A549 treated with GW870086 at 1 μM for 4 hours (cell line): ENCODE results near the gene SRPK3. TPM values are rescaled to one million over a fixed set of nuclear protein-coding genes. Genes with fewer than 3 reads are reported as not detected.

Experiments used
- total RNA-seq: library from RNA; stranded (reverse); fragments of 200-300 nt; extraction: Qiagen RNA extraction; gene quantifications from 5 replicates; pipeline ENCODE4 v1.2.3, GENCODE V29; 2022; ENCODE audit warnings: low read depth

The SRPK3 gene, protein sequence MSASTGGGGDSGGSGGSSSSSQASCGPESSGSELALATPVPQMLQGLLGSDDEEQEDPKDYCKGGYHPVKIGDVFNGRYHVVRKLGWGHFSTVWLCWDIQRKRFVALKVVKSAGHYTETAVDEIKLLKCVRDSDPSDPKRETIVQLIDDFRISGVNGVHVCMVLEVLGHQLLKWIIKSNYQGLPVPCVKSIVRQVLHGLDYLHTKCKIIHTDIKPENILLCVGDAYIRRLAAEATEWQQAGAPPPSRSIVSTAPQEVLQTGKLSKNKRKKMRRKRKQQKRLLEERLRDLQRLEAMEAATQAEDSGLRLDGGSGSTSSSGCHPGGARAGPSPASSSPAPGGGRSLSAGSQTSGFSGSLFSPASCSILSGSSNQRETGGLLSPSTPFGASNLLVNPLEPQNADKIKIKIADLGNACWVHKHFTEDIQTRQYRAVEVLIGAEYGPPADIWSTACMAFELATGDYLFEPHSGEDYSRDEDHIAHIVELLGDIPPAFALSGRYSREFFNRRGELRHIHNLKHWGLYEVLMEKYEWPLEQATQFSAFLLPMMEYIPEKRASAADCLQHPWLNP
- total RNA-seq = not detected in 5 replicates

DNA sequence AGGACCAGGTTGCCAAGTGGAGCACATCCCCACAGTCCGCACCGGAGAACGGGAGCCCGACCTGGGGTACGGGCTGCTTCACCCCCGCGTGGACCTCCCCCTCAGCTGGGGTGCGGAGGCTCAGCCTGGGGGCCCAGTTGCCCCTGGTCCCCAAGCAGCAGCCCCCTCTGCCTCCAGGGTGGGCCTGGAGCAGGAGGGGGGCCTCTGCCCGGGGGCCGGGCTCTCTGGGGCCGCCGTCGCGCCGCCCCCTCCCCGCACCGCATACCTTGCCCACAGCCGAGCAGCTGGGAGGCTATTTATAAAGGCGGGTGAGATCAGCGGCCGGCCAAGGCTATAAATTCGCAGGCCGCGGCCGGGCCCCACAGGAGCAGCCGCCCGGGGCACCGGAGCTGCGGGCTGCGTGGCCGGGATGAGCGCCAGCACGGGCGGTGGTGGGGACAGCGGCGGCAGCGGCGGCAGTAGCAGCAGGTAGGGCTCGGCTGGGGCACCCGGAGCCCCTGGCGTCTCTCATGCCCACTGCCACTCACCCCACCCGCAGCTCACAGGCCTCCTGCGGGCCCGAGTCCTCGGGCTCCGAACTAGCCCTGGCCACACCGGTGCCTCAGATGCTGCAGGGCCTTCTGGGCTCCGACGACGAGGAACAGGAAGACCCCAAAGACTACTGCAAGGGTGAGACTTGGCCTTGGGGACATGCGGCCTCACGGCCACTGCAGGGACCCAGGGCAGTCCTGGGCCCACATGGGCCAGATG is at the start of gene SRPK3:
SRPK3 (plus strand) TSS at position 364 of the 750 bp plus-strand sequence; CDS start at position 410, 46 bp downstream.

DNA sequence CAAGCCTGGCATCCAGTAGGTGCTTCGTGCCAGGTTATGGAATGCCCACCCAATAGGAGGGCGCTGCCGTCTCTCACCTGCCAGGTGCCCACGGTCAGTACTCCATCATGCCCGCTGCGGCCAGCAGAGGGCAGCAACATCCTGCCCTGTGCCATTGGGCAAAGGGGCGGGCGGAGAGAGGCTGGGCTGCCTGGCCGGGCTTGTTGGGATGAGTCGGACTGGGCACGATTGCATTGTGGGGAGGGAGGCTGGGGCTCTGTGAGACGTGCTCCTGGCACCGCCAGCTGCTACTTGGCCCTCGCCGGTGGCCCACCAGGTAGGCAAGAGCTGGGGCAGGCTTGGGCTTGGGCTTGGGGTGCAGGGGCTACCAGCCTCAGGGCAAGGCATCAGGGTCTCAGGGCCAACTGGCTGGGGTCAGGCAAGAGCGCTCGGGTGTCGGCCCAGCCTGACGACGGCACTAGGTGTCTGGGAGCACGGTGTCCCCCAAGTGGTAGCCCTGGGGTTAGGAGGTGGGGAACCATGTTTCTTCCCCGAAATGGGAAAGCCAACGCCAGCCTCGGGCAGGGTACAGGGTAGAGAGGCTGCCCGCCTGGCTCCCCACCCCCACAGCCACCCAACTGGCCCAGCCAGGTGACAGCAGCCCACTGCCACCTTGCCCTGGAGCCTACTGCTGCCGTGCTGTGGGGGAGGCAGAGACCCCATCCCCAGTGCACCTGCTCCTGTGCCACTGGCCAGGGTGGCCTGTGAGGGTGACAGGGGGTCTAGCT is 16.7 kb upstream of the SRPK3 start, which contains the start of gene PLXNB3:
PLXNB3 (plus strand) TSS at position 261 of the 767 bp plus-strand sequence. CDS start 1,287 bp downstream, outside the sequence.

DNA sequence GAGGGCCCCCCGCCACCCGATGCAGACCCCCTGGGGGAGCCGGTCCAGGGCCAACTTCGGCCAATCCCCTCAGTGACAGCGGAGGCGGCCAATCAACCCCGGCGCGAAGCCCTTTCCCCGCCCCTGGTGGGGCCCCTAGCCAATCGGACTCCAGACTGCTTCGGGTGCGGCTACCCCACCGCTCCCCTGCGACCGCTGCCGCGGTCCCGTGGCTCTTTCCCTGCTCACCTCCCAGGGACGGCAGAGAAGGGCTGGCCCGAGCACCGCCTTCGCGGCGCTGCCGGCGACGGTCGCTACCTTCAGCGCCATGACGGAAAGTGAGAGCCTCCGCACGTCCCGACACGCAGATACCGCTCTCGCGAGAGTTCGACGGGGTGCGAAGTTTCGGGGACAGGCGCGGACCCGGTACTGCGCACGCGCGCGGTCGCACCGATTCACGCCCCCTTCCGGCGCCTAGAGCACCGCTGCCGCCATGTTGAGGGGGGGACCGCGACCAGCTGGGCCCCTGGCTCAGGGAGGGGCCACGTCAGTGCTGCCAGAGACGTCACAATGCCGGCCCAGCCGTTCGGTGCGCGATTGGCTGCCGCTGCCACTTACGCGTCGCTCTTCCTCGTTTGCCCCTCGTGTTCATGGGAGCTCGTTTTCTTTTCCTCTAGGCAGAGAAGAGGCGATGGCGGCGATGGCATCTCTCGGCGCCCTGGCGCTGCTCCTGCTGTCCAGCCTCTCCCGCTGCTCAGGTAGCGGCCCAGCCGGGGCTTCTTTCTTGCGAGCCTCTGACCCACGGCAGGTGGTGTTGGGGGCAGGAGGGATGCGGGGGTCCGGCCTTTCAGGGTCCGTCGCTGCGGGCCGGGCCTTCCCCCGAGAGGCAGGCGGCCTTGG is 13.4 kb downstream of the SRPK3 start, which contains the start of the genes IDH3G and SSR4:
IDH3G (minus strand) TSS at position 358 of the 879 bp plus-strand sequence; CDS start at position 309, 49 bp downstream.
SSR4 (plus strand) TSS at position 651 of the 879 bp plus-strand sequence; CDS start at position 671, 20 bp downstream.

DNA sequence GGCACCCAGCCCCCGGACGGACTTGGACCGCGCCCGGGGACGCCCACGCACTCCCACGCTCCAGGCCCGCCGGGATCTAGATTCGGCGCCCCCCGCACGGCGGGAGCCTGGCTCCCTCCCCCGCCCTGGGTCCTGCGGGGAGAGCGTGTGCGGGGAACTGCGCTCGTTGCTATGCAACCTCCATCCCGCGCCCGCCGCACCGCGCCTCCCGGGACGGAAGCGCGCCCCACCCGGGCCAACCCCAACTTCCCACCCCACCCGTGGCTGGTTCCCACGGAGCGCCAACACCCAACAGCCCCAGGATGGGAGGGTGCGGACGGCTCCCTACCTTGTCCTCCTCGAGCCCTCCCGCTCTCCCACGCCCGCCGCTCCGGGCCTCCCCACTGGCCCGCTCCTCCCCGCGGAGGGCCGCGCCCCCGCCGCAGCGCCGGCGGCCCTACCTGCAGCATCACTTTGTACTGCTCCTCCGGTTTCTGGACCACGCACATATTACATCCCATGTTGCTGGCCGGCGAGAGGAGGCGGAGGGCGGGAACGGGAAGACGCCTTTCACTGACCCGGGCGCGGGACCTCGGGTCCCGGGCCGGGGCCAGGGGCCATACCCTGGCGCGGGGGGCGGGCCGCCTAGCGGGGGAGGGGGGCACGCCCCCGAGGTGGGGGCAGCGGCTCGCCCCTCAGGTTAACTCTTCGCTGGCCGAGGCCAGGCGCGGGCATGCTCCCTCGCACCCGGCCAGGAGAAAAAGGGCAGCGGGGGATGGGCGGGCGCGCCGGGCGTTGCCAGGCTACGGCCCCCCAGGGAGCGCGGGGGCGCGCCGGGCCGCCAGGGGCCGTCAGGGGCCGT is 49.2 kb downstream of the SRPK3 start, which contains the start of gene PDZD4:
PDZD4 (minus strand) TSS at position 746 of the 841 bp plus-strand sequence; CDS start at position 500, 246 bp downstream.

Other genes starting within 250 kb of the SRPK3 start
- gene CCNQ, start 181.9 kb upstream of the SRPK3 start, total RNA-seq = 44.6 to 59.4 TPM (median 58.5 TPM) in 5 replicates
- 1.00 to 1.8 TPM (median 1.5 TPM) in 5 replicates for gene DUSP9, start 133.8 kb upstream of the SRPK3 start, total RNA-seq
- 0.13 to 0.31 TPM (median 0.24 TPM) in 4 of 5 replicates, not detected in the other for gene PNCK, start 107.2 kb upstream of the SRPK3 start, total RNA-seq
- 11.3 to 13.3 TPM (median 11.9 TPM) in 5 replicates for gene SLC6A8, start 93.1 kb upstream of the SRPK3 start, total RNA-seq
- 350 to 420 TPM (median 366 TPM) in 5 replicates for gene BCAP31, start 56.7 kb upstream of the SRPK3 start, total RNA-seq
- gene ABCD1, start 56.2 kb upstream of the SRPK3 start, total RNA-seq = 2.3 to 4.7 TPM (median 3.6 TPM) in 5 replicates
- 2.4 to 4.3 TPM (median 3.6 TPM) in 5 replicates for gene PLXNB3, start 16.8 kb upstream of the SRPK3 start, total RNA-seq
- gene IDH3G, start 13.3 kb downstream of the SRPK3 start, total RNA-seq = 58.5 to 62.8 TPM (median 59.4 TPM) in 5 replicates
- 399 to 451 TPM (median 405 TPM) in 5 replicates for gene SSR4, start 13.6 kb downstream of the SRPK3 start, total RNA-seq
- 2.2 to 4.1 TPM (median 3.4 TPM) in 5 replicates for gene PDZD4, start 49.5 kb downstream of the SRPK3 start, total RNA-seq
- gene L1CAM, start 105.1 kb downstream of the SRPK3 start, total RNA-seq = 16.7 to 20.3 TPM (median 17.5 TPM) in 5 replicates
- not detected in 5 replicates for gene AVPR2, start 123.6 kb downstream of the SRPK3 start, total RNA-seq
- 0.80 to 2.0 TPM (median 1.2 TPM) in 5 replicates for gene ARHGAP4, start 145.2 kb downstream of the SRPK3 start, total RNA-seq
- 194 to 251 TPM (median 220 TPM) in 5 replicates for gene NAA10, start 154.0 kb downstream of the SRPK3 start, total RNA-seq
- 0.09 to 0.29 TPM (median 0.14 TPM) in 4 of 5 replicates, not detected in the other for gene RENBP, start 163.6 kb downstream of the SRPK3 start, total RNA-seq
- 32.7 to 37.9 TPM (median 37.7 TPM) in 5 replicates for gene HCFC1, start 190.8 kb downstream of the SRPK3 start, total RNA-seq
- gene TMEM187, start 191.7 kb downstream of the SRPK3 start, total RNA-seq = 4.8 to 7.7 TPM (median 6.3 TPM) in 5 replicates
- gene IRAK1, start 238.9 kb downstream of the SRPK3 start, total RNA-seq = 196 to 229 TPM (median 217 TPM) in 5 replicates